Activated T-cell treated with anti-CD3 and anti-CD28 coated beads for 1 hour (primary cell): ENCODE results near the gene JAKMIP3.
"Not testable (repeated sequence)": the region's sequence is repeated elsewhere in the genome, so short reads cannot be mapped to it uniquely, and the experiment has no call there.

Experiments
- DNase-seq: peaks from one replicate; pipeline ENCODE4 v3.0.0-alpha.2; 2020; ENCODE audit warnings: low read depth

Gene JAKMIP3

DNA sequence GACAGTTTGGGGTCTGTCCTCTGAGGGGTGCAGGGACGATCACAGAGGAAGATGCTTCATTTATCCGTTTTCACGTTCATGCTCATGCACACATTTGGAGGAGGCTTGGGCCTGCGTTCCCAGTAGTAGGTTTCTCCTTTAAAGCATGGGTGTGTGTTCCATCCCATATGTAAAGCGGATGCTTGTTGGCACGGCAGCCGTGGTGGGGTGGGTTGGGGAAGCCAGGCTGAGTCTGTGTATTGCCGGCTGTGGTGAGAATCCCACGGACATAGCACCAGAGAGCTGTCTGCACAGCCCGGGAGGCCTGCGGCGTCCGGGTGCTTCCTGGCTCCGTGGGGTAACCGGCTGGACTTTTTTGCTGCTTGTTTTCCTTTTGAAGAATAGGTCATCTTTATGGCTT lies 440 bp downstream of the JAKMIP3 start:
- DNase-seq, result no peak

DNA sequence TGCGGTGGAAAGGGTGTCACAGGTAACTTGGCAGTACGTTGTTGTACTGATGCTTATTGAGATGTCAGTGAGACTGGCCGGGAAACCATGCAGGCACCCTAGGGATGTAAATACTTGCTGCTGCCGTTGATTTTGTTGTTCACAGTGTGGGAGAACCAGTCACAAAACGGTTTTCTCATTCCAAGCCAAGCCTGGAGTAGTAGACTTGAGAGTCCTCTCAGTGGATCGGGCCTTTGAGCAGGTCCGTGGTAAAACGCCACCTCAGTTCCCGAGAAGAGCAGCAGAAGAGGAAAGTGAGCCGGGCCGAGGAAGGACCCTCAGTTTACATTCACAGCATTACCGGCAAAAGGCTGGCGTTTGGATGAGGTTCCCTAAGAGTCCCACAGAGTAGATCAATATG lies 1.1 kb downstream of the JAKMIP3 start:
- no peak for DNase-seq

GRCh38 chr10:132068431-132069121 lies 2.8 kb downstream of the JAKMIP3 start:
- DNase-seq, result no peak

DNA sequence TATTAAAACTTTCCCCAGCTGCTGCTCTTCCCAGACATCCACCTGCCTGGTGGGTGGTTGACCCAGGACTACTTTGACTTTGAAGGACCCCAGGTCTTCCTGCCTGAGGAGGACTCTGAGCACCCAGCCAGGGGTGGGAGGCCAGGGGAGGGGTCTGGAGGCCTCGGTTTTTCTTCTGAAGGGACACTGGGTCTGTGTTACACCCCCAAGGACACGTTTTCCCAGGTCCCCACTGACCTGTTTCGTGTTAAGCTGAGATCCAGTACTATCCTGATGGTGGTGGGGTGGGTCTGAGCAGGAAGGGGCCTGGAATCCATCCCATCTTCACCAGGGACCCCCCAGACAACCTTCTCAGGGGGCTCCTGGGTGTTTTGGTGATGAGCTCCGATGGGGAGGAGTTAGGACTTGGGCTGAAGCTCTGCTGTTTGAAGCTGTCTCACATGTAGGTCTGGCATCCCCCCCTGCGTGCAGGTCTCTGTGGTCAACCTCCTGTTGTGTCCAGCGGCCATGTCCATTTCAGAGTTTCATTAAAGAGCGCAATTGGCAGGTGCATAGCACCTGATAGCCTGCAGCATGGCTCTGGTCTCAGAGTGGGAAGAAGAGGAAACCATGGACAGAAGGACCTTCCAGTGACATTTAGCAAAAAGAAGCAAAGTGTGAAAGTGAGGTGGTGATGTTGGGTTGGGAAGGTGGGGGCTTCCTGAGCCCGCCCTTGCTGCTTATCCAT lies 3.5 kb downstream of the JAKMIP3 start:
- no peak for DNase-seq

DNA sequence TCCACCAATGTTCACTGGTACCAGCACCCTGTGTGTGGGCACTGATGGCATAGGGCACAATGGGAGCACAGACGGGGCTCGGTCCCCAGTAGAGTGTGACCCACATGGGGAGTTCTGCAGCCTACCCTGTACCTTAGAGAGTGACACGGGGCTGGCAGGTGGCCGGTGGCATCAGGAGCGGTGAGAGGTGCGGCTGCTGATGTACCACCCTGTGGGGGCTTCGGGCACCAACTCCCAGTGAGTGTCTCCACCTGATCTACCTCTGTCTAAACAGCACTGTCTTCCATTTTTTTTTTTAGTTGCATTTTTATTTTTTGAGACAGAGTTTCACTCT lies 4.1 kb downstream of the JAKMIP3 start:
- no peak for DNase-seq

DNA sequence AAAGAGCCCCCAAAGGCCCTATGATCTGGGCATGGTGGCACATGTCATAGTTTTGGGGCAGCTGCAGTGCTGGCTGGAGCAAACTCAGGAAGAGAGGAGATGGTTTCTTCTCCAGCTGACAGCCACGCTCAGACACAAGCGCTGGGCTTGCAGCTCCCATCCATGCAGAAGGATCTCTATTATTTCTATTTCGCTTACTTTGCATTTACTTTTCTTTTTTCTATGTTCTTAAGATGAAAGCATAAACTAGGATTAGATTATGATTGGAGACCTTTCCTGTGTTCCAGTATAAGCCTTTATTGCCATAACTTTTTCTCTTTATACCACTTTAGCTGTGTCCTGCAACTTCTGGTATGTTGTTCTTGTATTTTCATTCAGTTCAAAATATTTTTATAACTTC lies 5.0 kb downstream of the JAKMIP3 start:
- no peak for DNase-seq

- DNase-seq, result no peak
Observed at GRCh38 chr10:132071667-132072066, 5.9 kb downstream of the JAKMIP3 start.

DNA sequence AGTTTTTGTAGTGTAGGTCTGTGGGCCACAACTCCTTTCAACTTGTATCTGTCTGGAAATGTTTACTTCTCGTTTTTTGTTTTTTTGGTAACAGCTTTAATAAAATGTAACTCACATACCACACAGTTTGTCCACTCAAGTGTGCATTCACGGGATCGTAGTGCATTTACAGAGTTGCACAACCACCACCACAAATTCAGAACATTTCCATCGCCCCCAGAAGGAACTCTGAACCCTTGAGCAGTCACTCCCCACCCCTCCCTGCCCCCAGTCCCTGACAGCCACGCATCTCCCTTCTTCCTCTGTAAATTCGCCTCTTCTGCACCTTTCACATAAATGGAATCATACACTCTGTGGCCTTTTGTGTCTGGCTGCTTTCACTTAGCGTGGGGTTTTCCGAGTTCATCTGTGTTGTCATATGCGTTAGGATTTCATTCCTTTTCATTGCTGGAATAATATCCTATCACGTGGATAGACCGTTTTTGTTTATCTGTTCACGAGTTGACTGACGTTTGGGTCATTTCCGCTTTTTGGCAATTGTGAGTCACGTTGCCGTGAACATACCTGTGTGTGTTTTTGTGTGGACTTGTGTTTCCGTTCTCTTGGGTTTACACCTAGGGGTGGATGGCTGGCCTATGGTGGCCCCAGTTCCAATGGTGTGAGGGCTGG lies 10.3 kb downstream of the JAKMIP3 start:
- no peak for DNase-seq

GRCh38 chr10:132076578-132077081 lies 10.9 kb downstream of the JAKMIP3 start:
- no peak for DNase-seq

GRCh38 chr10:132077091-132077490 lies 11.3 kb downstream of the JAKMIP3 start:
- DNase-seq, result no peak

- no peak for DNase-seq
Observed at GRCh38 chr10:132078746-132079345, 13.1 kb downstream of the JAKMIP3 start.

DNA sequence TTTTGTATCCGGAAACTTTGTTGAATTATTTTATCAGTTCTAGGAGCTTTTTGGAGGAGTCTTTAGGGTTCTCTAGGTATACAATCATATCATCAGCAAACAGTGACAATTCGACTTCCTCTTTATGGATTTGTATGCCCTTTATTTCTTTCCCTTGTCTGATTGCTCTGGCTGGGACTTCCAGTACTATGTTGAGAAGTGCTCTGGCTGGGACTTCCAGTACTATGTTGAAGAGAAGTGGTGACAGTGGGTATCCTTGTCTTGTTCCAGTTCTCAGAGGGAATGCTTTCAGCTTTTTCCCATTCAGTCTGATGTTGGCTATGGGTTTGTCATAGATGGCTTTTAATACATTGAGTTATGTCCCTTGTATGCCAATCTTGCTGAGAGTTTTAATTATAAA lies 18.6 kb downstream of the JAKMIP3 start:
- not testable (repeated sequence) for DNase-seq

DNA sequence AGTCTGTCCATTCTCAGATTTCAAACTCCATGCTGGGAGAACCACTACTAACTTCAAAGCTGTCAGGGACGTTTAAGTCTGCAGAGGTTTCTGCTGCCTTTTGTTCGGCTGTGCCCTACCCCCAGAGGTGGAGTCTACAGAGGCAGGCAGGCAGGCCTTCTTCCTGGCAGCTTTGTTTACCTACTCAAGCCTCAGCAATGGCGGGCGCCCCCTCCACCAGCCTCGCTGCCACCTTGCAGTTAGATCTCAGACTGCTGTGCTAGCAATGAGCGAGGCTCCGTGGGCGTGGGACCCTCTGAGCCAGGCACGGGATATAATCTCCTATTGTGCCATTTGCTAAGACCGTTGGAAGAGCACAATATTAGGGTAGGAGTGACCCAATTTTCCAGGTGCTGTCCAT lies 27.5 kb downstream of the JAKMIP3 start:
- DNase-seq, result not testable (repeated sequence)

DNA sequence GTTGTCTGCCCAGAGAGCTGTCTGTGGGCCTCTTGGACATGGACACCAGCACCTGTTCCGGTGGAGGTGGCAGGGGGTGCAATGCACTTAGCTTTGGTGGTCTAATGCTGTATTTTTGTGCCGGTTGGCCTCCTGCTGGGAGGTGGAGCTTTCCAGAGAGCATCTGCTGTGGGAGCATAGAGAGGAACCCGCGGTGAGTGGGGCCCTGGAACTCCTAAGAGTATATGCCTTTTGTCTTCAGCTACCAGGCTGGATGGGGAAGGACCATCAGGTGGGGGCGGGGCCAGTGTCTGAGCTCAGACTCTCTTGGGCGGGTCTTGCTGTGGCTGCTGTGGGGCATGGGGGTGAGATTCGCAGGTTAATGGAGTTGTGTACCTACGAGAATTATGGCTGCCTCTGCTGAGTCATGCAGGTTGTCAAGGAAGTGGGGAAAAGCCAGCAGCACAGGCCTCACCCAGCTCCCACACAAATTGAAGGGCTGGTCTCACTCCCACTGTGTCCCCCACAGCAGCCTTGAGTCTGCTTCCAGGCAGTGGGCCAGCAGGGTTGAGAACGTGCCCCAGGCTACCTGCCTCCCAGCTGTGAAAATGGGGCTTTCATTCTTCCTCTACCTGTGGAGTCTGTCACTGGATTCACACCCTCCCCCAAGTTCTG lies 29.0 kb downstream of the JAKMIP3 start:
- no peak for DNase-seq

- no peak for DNase-seq
Observed at GRCh38 chr10:132095403-132096113, 29.8 kb downstream of the JAKMIP3 start.

- DNase-seq, result no peak
Observed at GRCh38 chr10:132096223-132096622, 30.5 kb downstream of the JAKMIP3 start.

DNA sequence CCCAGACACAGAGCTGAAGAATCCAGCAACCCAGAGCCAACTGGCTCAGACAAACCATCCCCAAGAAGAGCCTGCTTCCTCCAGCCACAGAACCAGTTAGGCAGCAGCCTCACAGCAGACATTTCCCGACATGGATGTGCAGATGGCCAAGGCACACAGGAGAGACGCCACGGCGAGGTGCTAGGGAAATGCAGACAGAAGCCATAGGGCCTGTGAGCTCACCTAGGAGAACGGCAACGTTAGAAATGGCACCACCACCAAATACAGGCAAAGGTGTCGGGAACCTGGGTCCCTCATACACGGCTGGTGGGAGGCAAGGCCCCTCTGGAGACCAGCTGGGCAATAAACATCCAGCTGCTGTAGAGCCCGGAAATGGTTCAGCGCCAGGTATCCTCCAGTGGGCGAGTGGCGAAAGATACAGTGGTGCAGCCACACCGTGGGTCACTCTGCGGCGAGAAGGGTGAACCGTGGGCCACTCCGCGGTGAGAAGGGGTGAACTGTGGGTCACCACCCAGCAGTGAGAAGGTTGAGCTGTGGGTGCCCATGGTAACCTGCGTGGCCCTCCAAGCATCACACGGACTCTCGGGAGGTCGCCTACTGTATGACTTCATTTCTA lies 31.2 kb downstream of the JAKMIP3 start:
- DNase-seq, result no peak

DNA sequence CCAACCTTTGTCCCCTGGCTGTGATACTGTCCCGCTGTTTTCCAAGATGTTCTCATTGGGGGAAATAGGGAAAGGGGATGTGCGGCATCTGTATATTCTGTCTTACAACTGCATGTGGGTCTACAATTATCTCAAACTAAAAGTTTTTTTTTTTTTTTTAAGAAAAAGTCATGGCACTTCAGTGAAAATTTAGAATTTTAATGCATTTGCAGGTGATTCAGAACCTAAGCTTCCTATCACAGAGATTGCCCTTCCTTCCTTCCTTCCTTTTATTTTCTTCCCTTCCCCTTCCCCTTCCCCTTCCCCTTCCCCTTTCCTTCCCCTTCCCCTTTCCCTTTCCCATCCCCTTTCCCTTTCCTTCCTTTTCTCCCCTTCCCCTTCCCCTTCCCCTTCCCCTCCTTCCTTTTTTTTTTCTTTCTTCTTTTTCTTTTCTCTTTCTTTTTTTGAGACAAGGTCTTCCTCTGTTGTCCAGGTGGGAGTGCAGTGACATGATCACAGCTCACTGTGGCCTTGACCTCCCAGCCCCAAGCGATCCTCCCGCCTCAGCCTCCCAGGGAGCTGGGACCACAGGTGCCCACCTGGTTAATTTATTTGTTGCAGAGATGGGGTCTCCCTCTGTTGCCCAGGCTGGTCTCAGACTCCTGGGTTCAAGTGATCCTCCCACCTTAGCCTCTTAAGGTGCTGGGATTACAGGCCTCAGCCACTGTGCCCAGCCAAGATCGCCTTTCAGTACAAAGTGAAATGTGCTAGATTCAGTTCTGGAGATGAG lies 32.0 kb downstream of the JAKMIP3 start:
- DNase-seq, result no peak

DNA sequence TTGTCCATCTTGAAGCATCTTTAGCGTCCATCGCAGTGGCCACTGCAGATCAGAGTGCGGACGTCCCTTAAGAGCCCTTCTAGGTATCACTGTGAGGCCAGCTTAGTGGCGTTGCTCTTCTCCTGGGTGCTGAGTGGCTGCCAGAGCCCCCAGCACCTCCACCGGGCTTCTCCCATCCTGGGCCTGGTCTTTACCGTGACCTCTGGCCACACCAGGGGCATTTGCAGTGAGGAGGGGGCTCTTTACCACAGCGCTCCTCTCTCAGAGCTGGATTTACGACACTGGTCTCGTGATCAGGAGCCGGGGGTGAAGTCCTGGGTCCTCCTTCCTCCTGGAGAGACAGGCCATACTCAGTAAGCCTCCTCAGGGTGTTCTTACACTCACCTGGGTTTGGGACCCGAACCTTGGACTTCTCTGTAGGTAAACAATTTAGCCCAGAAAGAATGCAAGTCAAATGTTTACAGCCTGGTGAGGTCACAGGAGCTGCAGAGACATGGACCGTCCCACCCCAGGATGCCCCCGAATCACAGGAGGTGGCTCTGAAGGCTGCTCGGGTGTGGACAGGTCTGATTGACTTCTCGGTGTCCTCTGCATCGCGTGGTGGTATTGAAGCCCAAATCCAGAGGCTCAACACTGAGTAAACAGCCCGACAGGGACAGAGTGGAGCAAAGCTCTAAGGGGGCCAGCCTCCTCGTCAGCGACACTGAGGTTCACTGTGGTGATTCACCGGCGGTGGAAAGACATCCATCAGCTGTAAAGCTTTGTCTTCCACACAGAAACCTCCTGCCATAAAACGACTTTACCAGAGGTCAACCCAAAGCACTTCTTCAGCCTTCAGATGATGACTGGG lies 33.0 kb downstream of the JAKMIP3 start:
- DNase-seq, result no peak
